Dermis microvascular lymphatic vessel endothelial cell (primary cell): ENCODE results near the gene POLR3G. TPM values are rescaled to one million over a fixed set of nuclear protein-coding genes. Genes with fewer than 3 reads are reported as not detected.

Source experiments
- DNase-seq, 2 donors: peaks; one replicate each; pipeline versions ENCODE4 v3.0.0 to v3.0.0-alpha.2; 2010; ENCODE audit warnings: low read depth in 2 of 2
- total RNA-seq: library from RNA; depleted of rRNA; stranded (reverse); fragments of >200 nt; gene quantifications from 2 replicates; pipeline ENCODE4 v1.2.1, GENCODE V29; 2014

POLR3G gene
- total RNA-seq = 2.9 and 5.9 TPM in 2 replicates

- peak; percentile 82 to 95 for DNase-seq
These were observed at the start of gene POLR3G, which contains the start of gene MBLAC2 for GRCh38 chr5:90474235-90475107. Gene POLR3G, plus strand, starts transcription at chr5:90474864. Its CDS starts 10,704 bp downstream, at chr5:90485568. Gene MBLAC2, minus strand, starts transcription at chr5:90474771. Its CDS starts 479 bp downstream, at chr5:90474292.

- DNase-seq = peak in 1 of 2 donors; percentile 51
These were observed 40.4 kb upstream of the POLR3G start for GRCh38 chr5:90434116-90434714.

GRCh38 chr5:90437663-90438062 is 37.0 kb upstream of the POLR3G start:
- DNase-seq = no peak

- DNase-seq = peak in 1 of 2 donors; percentile 23
These were observed 36.6 kb upstream of the POLR3G start for GRCh38 chr5:90438100-90438499.

GRCh38 chr5:90440644-90441043 is 34.0 kb upstream of the POLR3G start:
- no peak for DNase-seq

- DNase-seq = no peak
These were observed 27.7 kb upstream of the POLR3G start for GRCh38 chr5:90446961-90447360.

- no peak for DNase-seq
These were observed 13.4 kb upstream of the POLR3G start for GRCh38 chr5:90461288-90461687.

GRCh38 chr5:90472783-90473395 is 1.8 kb upstream of the POLR3G start:
- no peak for DNase-seq

- peak; percentile 18 to 56 for DNase-seq
These were observed 1.0 kb upstream of the POLR3G start for GRCh38 chr5:90473396-90474234.

GRCh38 chr5:90475436-90475980 is 844 bp downstream of the POLR3G start:
- peak in 1 of 2 donors; percentile 18 for DNase-seq

- DNase-seq = no peak
These were observed 1.7 kb downstream of the POLR3G start for GRCh38 chr5:90476391-90476790.

GRCh38 chr5:90477073-90477472 is 2.4 kb downstream of the POLR3G start:
- no peak for DNase-seq

GRCh38 chr5:90477621-90478215 is 3.1 kb downstream of the POLR3G start:
- DNase-seq = no peak

GRCh38 chr5:90479611-90480385 is 5.1 kb downstream of the POLR3G start:
- no peak for DNase-seq

GRCh38 chr5:90480699-90481098 is 6.0 kb downstream of the POLR3G start:
- no peak for DNase-seq

GRCh38 chr5:90483206-90483605 is 8.5 kb downstream of the POLR3G start:
- DNase-seq = peak in 1 of 2 donors; percentile 50

- no peak for DNase-seq
These were observed 9.9 kb downstream of the POLR3G start for GRCh38 chr5:90484540-90484939.

- DNase-seq = peak in 1 of 2 donors; percentile 15
These were observed 14.1 kb downstream of the POLR3G start for GRCh38 chr5:90488791-90489190.

GRCh38 chr5:90494043-90494442 is 19.4 kb downstream of the POLR3G start:
- DNase-seq = no peak

- no peak for DNase-seq
These were observed 20.5 kb downstream of the POLR3G start for GRCh38 chr5:90495146-90495545.
